CD4-positive, alpha-beta T cell treated with Interleukin-17A for 4 hours (primary cell): ENCODE results near the gene NKTR.
A peak's percentile ranks its signal among the peaks of the same experiment; 100 is the strongest.

ENCODE experiments used
- DNase-seq: peaks from one replicate; pipeline ENCODE4 v3.0.0-alpha.2; 2020; ENCODE audit warnings: mixed read lengths

Gene NKTR

GRCh38 chr3:42683875-42684598, 83.6 kb downstream of the NKTR start:
- DNase-seq = peak; percentile 22

- DNase-seq = no peak
These were observed 84.3 kb downstream of the NKTR start for GRCh38 chr3:42684632-42685362.

DNA sequence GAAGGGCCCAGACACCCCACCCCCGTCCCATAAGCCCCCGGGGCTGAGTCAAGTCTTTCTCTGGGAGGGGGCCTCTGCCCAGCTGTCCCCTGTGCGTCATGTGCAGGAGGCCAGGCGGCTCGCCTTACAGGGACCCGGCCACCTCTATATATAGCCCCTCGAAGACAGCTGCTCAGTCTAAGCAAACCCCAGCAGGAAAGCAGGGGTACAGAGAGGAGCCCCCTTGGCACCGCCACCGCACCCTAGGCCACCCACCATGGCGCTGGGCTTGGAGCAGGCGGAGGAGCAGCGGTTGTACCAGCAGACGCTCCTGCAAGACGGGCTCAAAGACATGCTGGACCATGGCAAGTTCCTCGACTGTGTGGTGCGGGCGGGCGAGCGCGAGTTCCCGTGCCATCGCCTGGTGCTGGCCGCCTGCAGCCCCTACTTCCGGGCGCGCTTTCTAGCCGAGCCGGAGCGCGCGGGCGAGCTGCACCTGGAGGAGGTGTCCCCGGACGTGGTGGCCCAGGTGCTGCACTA, 84.9 kb downstream of the NKTR start, which contains the start of gene KLHL40:
KLHL40 (plus strand) TSS at position 175 of the 519 bp plus-strand sequence; CDS start at position 257, 82 bp downstream.
- DNase-seq = no peak

DNA sequence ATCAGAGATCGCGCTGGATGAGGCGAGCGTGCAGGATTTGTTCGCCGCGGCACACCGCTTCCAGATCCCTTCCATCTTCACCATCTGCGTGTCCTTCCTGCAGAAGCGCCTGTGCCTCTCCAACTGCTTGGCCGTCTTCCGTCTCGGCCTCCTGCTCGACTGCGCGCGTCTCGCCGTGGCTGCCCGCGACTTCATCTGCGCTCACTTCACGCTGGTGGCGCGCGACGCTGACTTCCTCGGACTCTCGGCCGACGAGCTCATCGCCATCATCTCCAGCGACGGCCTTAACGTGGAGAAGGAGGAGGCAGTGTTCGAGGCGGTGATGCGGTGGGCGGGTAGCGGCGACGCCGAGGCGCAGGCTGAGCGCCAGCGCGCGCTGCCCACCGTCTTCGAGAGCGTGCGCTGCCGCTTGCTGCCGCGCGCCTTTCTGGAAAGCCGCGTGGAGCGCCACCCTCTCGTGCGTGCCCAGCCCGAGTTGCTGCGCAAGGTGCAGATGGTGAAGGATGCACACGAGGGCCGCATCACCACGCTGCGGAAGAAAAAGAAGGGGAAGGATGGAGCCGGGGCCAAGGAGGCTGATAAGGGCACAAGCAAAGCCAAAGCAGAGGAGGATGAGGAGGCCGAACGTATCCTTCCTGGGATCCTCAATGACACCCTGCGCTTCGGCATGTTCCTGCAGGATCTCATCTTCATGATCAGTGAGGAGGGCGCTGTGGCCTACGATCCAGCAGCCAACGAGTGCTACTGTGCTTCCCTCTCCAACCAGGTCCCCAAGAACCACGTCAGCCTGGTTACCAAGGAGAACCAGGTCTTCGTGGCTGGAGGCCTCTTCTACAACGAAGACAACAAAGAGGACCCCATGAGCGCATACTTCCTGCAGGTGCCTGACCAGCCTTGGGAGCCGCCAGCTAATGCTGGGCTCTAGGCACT, 85.7 kb downstream of the NKTR start:
- no peak for DNase-seq

GRCh38 chr3:42686832-42687650, 86.6 kb downstream of the NKTR start:
- no peak for DNase-seq

GRCh38 chr3:42688016-42688415, 87.5 kb downstream of the NKTR start:
- no peak for DNase-seq

DNA sequence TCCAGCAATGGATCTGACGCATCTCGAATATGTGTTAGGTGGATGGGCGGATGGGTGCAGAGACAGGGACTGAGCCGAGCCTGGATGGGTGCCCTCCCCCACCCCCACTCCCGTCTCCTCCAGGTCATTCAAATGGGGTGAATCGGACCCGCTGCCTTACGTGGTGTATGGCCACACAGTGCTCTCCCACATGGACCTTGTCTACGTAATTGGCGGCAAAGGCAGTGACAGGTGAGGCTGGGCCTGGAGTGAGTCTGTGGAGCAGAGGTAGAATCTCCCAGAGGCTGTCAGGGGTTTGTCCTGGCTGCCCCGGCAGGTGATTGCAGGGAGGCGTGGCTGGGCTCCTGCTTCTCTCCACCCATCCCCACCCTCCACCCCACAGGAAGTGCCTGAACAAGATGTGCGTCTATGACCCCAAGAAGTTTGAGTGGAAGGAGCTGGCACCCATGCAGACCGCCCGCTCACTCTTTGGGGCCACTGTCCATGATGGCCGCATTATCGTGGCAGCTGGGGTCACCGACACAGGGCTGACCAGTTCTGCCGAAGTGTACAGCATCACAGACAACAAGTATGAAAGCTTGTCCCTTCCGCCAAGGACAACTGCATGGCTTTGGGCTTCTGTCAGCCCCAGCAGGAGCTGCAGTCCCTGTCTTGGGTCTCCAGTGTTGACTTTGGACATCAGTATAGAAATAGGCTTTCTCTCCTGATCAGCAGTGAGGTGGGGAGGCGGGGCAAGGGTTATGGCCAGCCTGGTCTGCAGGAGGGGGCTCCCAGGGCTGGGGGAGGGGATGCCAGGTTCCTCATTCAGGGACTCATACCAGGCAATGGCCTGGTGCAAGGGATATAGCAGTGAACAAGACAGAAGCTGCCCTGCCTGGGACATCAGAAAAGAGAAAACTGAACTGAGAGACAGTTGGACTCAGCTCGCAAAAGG, 88.3 kb downstream of the NKTR start:
- DNase-seq = no peak

- no peak for DNase-seq
These were observed 89.0 kb downstream of the NKTR start for GRCh38 chr3:42689421-42690014.

DNA sequence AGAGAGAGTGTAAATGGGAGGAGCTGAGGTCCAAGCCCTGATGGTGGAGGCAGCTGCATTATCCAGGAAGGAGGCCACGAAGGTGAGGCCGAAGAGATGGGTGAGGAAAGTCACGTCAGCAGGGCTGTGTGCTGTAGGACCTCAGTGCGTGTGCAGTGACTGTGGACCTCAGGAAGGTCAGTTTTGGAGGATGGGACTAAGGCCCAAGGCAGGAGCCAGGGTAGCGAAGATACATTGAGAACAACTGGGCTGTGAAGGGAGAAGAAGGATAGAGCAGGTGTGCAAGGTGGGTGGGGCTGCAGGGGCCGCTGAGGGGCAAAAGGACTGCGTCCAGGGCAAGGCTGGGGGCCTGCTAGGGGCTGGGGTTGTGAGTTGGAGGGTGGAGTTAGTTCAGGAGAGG, 89.7 kb downstream of the NKTR start:
- no peak for DNase-seq

DNA sequence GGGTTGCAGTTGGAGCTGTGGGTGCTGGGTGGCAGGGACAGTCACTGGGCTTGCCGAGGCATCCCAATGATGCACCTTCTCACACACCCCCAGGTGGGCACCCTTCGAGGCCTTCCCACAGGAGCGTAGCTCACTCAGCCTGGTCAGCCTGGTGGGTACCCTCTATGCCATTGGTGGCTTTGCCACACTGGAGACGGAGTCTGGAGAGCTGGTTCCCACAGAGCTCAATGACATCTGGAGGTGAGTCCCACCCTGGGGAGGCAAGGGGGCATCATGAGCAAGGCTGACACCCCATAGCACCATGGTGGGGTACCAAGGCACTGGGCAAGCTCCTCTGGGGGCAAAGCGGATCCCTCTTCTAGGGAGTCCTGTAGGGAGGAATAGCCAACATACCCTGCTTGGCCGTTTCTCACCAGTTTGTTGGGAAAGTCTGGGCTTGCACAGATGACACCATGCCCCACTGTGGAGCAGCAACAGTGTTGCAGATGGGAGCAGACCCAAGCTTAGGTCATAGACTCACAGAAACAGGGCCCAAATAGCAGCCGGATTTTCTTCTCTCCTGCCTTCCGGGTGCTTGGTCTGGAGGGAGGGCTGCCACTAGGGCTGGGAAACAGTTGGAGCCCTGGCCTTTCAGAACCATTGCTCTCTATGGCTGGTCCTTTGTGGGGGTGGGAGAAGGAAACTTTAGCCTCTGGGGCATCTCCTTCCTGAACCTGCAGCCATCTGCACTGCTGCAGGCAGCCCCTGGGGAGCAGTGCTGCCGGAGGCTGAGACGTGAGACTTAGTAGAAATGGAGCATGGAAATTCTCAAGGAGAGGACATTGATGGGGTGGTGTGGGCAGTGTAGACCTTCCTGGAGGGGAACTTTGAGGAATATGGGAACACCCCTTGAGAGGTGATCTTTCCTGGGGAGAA, 90.5 kb downstream of the NKTR start:
- no peak for DNase-seq

- no peak for DNase-seq
These were observed 91.6 kb downstream of the NKTR start for GRCh38 chr3:42691816-42692666.

DNA sequence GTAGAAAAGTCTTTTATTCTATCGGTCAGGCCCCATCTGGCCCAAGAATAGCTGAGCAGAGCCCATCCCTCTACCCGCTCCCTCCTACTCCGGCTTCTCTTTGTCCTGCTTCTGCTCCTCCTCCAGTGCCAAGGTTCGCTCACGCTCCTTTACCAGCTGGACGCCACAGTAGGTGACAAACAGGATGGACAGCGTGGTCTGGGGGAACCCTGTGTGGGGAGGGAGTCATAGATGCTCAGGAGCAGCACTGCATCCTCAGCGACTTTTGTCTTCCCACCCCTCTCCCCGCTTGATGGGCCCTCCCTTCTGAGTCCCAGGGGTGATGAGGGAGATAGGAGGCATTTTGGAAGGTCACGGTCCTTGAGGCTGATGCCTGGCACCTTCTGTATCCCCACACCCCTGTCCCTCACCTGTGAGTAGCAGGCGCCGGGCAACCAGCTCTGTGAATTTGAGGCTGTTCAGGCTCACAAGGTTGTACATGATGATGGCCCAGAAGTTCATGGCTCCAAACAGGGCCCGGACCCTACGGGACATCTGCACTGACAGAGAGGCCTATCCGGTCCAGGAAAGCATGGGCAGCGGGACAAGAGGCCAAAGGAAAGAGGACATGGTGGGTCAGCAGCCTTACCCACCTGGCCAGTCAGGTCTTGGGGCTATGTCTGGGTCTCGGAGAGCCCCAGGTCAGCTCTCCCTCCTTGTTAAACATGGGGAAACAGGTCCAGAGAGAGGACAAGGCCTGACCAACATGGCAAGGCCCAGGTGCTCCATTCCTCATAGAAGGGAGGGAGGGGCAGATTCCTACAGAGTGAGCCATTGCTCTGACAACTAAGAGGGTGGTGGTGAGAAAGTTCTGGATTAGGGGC, 92.4 kb downstream of the NKTR start:
- DNase-seq = no peak

- DNase-seq = no peak
These were observed 93.0 kb downstream of the NKTR start for GRCh38 chr3:42693530-42693930.

- no peak for DNase-seq
These were observed 93.9 kb downstream of the NKTR start for GRCh38 chr3:42694366-42694765.

- DNase-seq = no peak
These were observed 96.1 kb downstream of the NKTR start for GRCh38 chr3:42696356-42697288.
